Calu3 (cell line): ENCODE measurements around the gene GAS2. TPM values are rescaled to one million over a fixed set of nuclear protein-coding genes. Genes with fewer than 3 reads are reported as not detected.

Source experiments
- BruUV-seq: library from RNA; stranded (reverse); fragments of 400-500 nt; replicated peaks from 2 replicates; lab custom pipeline; 2021; lab: Mats Ljungman, UMichigan
- CTCF ChIA-PET: fragments of 300-600 bp; sonication (Branson Sonifier 250); formaldehyde crosslinking; loops from one replicate; lab custom pipeline; 2022; ENCODE audit warnings: antibody characterized with exemption; lab: Charles Lee
- DNase-seq: peaks from one replicate; pipeline ENCODE4 v3.0.0; 2022
- H3K27ac Mint-ChIP-seq: one replicate; pipeline ENCODE4 v1.8.0; 2022; ENCODE audit warnings: mixed read lengths; ENCODE audit not compliant: unreplicated experiment
- H3K27me3 Mint-ChIP-seq: one replicate; pipeline ENCODE4 v1.8.0; 2022; ENCODE audit warnings: mixed read lengths; ENCODE audit not compliant: unreplicated experiment
- H3K36me3 Mint-ChIP-seq: one replicate; pipeline ENCODE4 v1.8.0; 2022; ENCODE audit warnings: mild to moderate bottlenecking, moderate library complexity, mixed read lengths; ENCODE audit not compliant: insufficient read depth, unreplicated experiment
- H3K4me1 Mint-ChIP-seq: one replicate; pipeline ENCODE4 v1.8.0; 2022; ENCODE audit warnings: mild to moderate bottlenecking, low read depth, mixed read lengths; ENCODE audit not compliant: unreplicated experiment
- H3K4me3 Mint-ChIP-seq: one replicate; pipeline ENCODE4 v1.8.0; 2022; ENCODE audit warnings: mild to moderate bottlenecking, low read depth, moderate library complexity, mixed read lengths; ENCODE audit not compliant: unreplicated experiment
- H3K9me3 Mint-ChIP-seq: one replicate; pipeline ENCODE4 v1.8.0; 2022; ENCODE audit warnings: low read depth, mixed read lengths; ENCODE audit not compliant: unreplicated experiment
- intact Hi-C: fragments of 100-400 bp; cut with micrococcal nuclease; formaldehyde crosslinking; loops from one replicate; pipeline ENCODE4 v1.10.0; 2022; ENCODE audit not compliant: unreplicated experiment
- total RNA-seq: library from RNA; stranded (reverse); gene quantifications from 2 replicates; pipeline ENCODE4 v1.2.3, GENCODE V29; 2022
- TF ChIP-seq, protein P1 (sequence below): fragments of 200-600 bp; IDR thresholded peaks from one replicate; pipeline ENCODE4 v1.8.0; 2022; ENCODE audit warnings: antibody characterized with exemption; ENCODE audit not compliant: unreplicated experiment

The GAS2 gene
- total RNA-seq, 1 experiment from 2014 or later, result 3.9 TPM

DNA sequence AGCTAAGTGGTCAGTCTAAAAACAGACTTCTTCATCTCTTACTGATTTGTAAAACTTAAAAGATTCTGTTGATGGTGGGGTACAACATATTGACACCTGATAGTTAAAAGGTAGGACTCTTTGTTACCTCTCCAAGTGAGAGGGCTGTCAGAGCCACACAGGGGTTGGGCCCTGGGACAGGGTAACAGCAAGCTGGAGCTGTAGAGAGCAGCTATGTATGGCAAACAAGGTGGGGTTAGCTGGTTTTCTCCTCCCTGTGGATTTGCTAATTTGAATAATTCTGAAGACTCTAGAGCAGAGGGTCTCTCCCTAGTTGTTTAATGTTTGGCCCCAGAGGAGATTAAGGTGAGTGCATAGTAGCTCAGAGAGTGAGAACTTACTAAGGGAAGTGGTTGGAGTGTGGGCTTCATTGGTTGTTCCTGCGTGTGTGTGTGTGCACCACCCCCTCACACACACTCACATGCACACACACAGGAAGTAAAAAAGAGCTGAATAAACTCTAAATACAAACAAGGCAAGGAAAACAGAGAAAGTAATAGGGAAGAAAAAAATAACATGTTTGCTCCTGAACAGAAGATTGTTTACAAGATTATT, 9.2 kb upstream of the GAS2 start:
- no peak overlapping the region for H3K27ac Mint-ChIP-seq
- BruUV-seq, result no TSS peak
- TF ChIP-seq, protein P1, sequence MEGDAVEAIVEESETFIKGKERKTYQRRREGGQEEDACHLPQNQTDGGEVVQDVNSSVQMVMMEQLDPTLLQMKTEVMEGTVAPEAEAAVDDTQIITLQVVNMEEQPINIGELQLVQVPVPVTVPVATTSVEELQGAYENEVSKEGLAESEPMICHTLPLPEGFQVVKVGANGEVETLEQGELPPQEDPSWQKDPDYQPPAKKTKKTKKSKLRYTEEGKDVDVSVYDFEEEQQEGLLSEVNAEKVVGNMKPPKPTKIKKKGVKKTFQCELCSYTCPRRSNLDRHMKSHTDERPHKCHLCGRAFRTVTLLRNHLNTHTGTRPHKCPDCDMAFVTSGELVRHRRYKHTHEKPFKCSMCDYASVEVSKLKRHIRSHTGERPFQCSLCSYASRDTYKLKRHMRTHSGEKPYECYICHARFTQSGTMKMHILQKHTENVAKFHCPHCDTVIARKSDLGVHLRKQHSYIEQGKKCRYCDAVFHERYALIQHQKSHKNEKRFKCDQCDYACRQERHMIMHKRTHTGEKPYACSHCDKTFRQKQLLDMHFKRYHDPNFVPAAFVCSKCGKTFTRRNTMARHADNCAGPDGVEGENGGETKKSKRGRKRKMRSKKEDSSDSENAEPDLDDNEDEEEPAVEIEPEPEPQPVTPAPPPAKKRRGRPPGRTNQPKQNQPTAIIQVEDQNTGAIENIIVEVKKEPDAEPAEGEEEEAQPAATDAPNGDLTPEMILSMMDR, result no peak
- intact Hi-C loops, result no loop called here
- no peak overlapping the region for H3K4me3 Mint-ChIP-seq
- no peaks in the 10 kb centered on the region for H3K9me3 Mint-ChIP-seq
- CTCF ChIA-PET, result interaction anchor here (1.3 kb wide), 1 partner anchor 173 kb away, joined by 3 read pairs; the partner anchor contains the start of gene SVIP
- no peaks in the 10 kb centered on the region for H3K4me1 Mint-ChIP-seq
- DNase-seq, result no peak
- H3K36me3 Mint-ChIP-seq, result no peaks in the 10 kb centered on the region
- no peaks in the 10 kb centered on the region for H3K27me3 Mint-ChIP-seq

DNA sequence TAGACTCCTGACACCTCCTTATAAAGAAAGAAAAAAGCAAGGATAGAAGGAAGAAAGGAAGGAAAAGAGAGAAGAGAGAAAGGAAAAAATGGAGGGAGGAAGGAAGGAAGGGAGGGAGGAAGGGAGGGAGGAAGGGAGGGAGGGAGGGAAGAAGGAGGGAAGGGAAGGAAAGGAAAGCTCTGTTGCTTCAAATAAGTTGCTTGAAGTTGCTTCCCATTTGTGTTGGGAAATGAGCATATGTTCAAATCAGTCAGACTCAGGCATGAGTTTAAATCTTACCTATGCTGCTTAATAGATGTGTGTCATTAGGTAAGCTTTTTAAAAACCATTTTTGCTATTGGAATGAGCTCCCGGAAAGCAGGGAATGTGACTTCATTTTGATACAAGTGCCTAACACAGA, 6.6 kb upstream of the GAS2 start:
- CTCF ChIA-PET, result interaction anchor here (0.7 kb wide), 1 partner anchor 1339 kb away, joined by 3 read pairs; no protein-coding TSS in a partner anchor
- no peak overlapping the region for H3K27ac Mint-ChIP-seq

DNA sequence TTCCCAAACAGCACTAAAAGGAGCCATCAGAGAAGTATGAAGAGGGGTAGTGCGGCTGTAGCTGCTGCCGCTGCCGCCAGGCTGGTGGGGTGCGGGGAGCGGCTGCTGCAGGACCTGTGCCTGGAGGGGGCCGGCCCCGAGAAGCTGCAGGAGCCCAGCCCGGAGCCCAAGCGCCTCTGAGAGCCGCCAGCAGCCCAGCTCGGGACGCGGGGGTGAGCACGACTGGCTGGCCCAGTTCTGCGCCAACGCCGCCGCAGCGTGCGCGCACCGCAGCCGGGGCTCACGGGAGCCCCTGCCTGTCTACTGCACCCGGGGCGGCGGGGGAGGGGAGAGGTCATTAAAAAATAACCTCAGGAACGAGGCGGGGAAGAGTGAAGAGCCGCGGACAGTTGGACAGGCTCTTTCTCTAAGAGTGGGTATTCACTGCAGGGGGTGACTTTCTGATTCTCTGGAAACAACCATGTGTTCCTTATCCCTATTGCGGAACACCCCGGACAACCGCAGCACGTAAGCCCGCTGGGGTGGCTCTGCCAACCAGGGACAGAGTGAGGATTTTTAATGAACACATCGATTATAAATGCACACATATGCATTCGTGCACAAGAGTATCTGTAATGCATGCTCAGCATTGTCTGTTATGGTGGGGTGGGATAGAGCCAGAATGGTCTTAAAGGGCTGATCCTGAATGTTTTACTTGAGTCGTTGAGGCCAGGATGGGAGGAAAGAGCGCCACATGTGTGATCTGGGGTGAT, 453 bp downstream of the GAS2 start:
- peak overlapping the region; percentile 54 for H3K27ac Mint-ChIP-seq
- BruUV-seq, result no TSS peak
- H3K9me3 Mint-ChIP-seq, result no peaks in the 10 kb centered on the region
- TF ChIP-seq, protein P1, result no peak
- H3K27me3 Mint-ChIP-seq, result no peaks in the 10 kb centered on the region
- CTCF ChIA-PET, result no interaction called here
- peak overlapping the region; percentile 81 for H3K4me3 Mint-ChIP-seq
- H3K36me3 Mint-ChIP-seq, result peaks cover 16% of the 10 kb centered on the region
- peak; percentile 69 for DNase-seq
- intact Hi-C loops, result loop anchor here (5.0 kb wide), 2 partner anchors 40 to 335 kb away; partner anchors contain the start of gene FANCF
- H3K4me1 Mint-ChIP-seq, result peaks cover 23% of the 10 kb centered on the region

More for the DNA sequence above, 6.6 kb upstream of the GAS2 start:
- Mint-ChIP-seq H3K36me3 (no peaks in the 10 kb centered on the region), H3K4me1 (no peaks in the 10 kb centered on the region), H3K27me3 (no peaks in the 10 kb centered on the region), H3K9me3 (no peaks in the 10 kb centered on the region), H3K4me3 (no peak overlapping the region)
- BruUV-seq, result no TSS peak
- DNase-seq, result no peak
- TF ChIP-seq, protein P1, result no peak
- intact Hi-C loops, result no loop called here

DNA sequence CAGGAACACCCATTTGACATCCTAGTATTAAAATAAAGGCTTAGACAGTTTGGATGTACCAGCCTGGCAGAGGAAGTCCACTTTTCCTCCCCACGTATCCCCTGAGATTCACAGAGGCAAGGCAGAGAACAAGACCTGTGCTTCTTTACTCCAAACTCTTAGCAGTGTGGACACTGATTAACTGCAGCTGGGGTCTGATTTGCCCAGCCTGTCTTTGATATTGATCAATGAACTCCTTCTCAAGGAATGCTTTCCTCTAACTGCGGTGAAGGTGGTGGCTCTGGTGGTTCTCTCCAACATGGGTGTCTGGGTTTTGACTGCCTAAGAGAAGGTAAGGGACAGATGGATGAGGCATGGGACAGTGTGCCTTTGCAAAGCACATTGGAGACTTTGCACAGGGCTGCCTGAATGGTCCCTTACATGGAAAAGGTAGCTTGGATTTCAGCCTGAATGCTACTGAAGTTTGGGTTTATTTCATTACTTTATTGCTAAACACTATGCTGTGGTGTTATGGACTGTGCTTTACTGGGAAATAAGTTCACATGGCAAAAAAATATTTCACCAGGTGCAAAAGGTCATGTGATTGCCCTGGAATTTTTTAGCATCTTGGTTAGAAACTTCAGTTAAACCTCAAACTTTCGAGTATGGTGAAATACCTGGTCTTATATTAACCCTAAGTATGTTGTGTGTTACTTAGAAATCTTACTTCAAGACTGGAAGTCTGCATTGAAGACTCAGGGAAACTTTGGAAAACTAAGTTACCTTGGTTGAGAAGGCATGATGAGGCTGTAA, 1.8 kb downstream of the GAS2 start:
- BruUV-seq, result no TSS peak
- Mint-ChIP-seq H3K9me3 (no peaks in the 10 kb centered on the region), H3K36me3 (peaks cover 16% of the 10 kb centered on the region), H3K4me3 (peak overlapping the region; percentile 81), H3K27me3 (no peaks in the 10 kb centered on the region), H3K4me1 (peaks cover 30% of the 10 kb centered on the region), H3K27ac (no peak overlapping the region)
- TF ChIP-seq, protein P1, result no peak
- intact Hi-C loops, result loop anchor here (1.0 to 5.0 kb wide), 3 partner anchors 41 to 336 kb away; partner anchors contain the start of gene FANCF
- no peak for DNase-seq
- CTCF ChIA-PET, result no interaction called here
